Kidney tubule cell (primary cell): ENCODE data around the gene LTK.

ENCODE experiments used
- DNase-seq: peaks from one replicate; pipeline ENCODE4 v3.0.0-alpha.2; 2018; ENCODE audit warnings: low spot score

LTK gene

GRCh38 chr15:41498657-41499056, 15.0 kb downstream of the LTK start:
- DNase-seq = no peak

GRCh38 chr15:41495736-41496599, 17.7 kb downstream of the LTK start:
- DNase-seq = no peak

GRCh38 chr15:41494922-41495735, 18.5 kb downstream of the LTK start:
- no peak for DNase-seq

GRCh38 chr15:41494190-41494921, 19.3 kb downstream of the LTK start:
- DNase-seq = no peak

- DNase-seq = no peak
These were observed 19.8 kb downstream of the LTK start for GRCh38 chr15:41493902-41494189.

GRCh38 chr15:41493205-41493901, 20.3 kb downstream of the LTK start, which contains the start of gene ITPKA:
Gene ITPKA, plus strand, starts transcription at chr15:41493874. Its CDS starts 54 bp downstream, at chr15:41493928.
- peak; percentile 71 for DNase-seq

- DNase-seq = no peak
These were observed 20.9 kb downstream of the LTK start for GRCh38 chr15:41492597-41493204.

- no peak for DNase-seq
These were observed 21.7 kb downstream of the LTK start for GRCh38 chr15:41491889-41492288.

- DNase-seq = peak; percentile 96
These were observed 23.3 kb downstream of the LTK start for GRCh38 chr15:41490355-41490754.

- DNase-seq = no peak
These were observed 24.0 kb downstream of the LTK start for GRCh38 chr15:41489641-41490040.

GRCh38 chr15:41487802-41488201, 25.8 kb downstream of the LTK start:
- peak; percentile 45 for DNase-seq

GRCh38 chr15:41487381-41487780, 26.2 kb downstream of the LTK start:
- peak; percentile 61 for DNase-seq

GRCh38 chr15:41486286-41486685, 27.3 kb downstream of the LTK start:
- DNase-seq = no peak

- DNase-seq = no peak
These were observed 28.5 kb downstream of the LTK start for GRCh38 chr15:41484937-41485625.

GRCh38 chr15:41483519-41483918, 30.1 kb downstream of the LTK start:
- DNase-seq = no peak

GRCh38 chr15:41483115-41483514, 30.5 kb downstream of the LTK start:
- no peak for DNase-seq

- no peak for DNase-seq
These were observed 31.3 kb downstream of the LTK start for GRCh38 chr15:41482110-41482877.

GRCh38 chr15:41480396-41481140, 33.1 kb downstream of the LTK start:
- DNase-seq = no peak

- no peak for DNase-seq
These were observed 37.1 kb downstream of the LTK start for GRCh38 chr15:41476416-41477048.
